Activated CD8-positive, alpha-beta memory T cell treated with anti-CD3 and anti-CD28 coated beads for 36 hours (primary cell): Measurements from ENCODE around the gene CYCS. TPM values are rescaled to one million over a fixed set of nuclear protein-coding genes. Genes with fewer than 3 reads are reported as not detected.
"Not testable (repeated sequence)": the region's sequence is repeated elsewhere in the genome, so short reads cannot be mapped to it uniquely, and the experiment has no call there.

ENCODE experiments used
- CTCF ChIA-PET: fragments of 350-600 bp; sonication (Branson Sonifier 250); formaldehyde crosslinking; loops from one replicate; lab custom pipeline; 2021; ENCODE audit warnings: antibody characterized with exemption; lab: Charles Lee
- POLR2A ChIA-PET: fragments of 350-600 bp; sonication (Branson Sonifier 250); formaldehyde crosslinking; loops from one replicate; lab custom pipeline; 2021; ENCODE audit warnings: antibody characterized with exemption; lab: Charles Lee
- total RNA-seq, 2 experiments: library from RNA; stranded (reverse); gene quantifications; one replicate each; pipeline ENCODE4 v1.2.3, GENCODE V29; 2021

CYCS gene
- total RNA-seq, 2 experiments from 2014 or later: 329 to 344 TPM

DNA sequence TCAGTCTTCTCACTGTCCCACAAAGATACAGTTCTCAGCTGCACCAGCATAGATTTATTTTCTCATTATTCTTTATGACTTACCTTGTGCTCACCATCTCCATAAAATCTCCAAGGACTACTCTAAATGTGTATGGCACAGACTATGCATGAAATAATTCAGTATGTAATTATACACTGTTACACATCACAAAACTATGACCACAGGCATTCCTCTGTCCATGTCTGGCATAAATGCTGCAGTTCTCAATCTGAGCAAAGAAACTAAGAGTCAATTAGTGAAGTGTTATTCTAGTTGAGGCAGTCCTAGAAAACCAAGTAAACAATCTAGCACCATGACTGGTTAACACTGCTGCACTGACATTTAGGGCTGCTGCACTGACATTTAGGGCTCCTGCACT lies 2.7 kb downstream of the CYCS start:
- ChIA-PET CTCF (interaction anchor here (1.0 kb wide), 1 partner anchor 10 kb away, joined by 3 read pairs; no protein-coding TSS in a partner anchor), POLR2A (no interaction called here)

- ChIA-PET CTCF (interaction anchor here (0.5 to 1.0 kb wide), 2 partner anchors 9 to 1087 kb away, joined by 3 read pairs; no protein-coding TSS in a partner anchor), POLR2A (no interaction called here)
Observed at GRCh38 chr7:25121599-25121998, 3.5 kb downstream of the CYCS start.

DNA sequence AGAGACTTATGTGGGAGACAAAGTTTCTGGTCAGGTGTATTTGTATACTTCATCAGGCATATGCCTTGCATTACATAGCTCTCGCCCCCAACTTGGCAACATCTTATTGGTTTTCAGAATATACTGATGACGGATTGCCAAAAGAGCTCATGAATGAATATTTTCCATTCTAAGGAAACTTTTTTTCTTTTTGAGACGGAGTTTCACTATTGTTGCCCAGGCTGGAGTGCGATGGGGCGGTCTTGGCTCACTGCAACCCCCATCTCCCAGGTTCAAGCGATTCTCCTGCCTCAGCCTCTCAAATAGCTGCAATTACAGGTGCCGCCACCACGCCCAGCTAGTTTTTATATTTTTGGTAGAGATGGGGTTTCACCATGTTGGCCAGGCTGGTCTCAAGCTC lies 6.0 kb downstream of the CYCS start:
- POLR2A ChIA-PET: no interaction called here
- CTCF ChIA-PET: no interaction called here

GRCh38 chr7:25118048-25118753 lies 6.9 kb downstream of the CYCS start:
- POLR2A ChIA-PET: interaction anchor here (1.3 to 1.4 kb wide), 2 partner anchors 140 to 291 kb away, joined by 3 to 4 read pairs; no protein-coding TSS in a partner anchor
- CTCF ChIA-PET: interaction anchor here (1.6 to 1.9 kb wide), 2 partner anchors 20 to 25 kb away, joined by 4 to 7 read pairs; no protein-coding TSS in a partner anchor

GRCh38 chr7:25117226-25118047 lies 7.6 kb downstream of the CYCS start:
- CTCF ChIA-PET: interaction anchor here (1.0 to 1.9 kb wide), 3 partner anchors 19 to 369 kb away, joined by 3 to 7 read pairs (median 4); no protein-coding TSS in a partner anchor
- POLR2A ChIA-PET: interaction anchor here (1.2 to 1.4 kb wide), 3 partner anchors 8 to 291 kb away, joined by 3 to 6 read pairs (median 4); partner anchors contain the start of gene CYCS

GRCh38 chr7:25116621-25117020 lies 8.4 kb downstream of the CYCS start:
- ChIA-PET POLR2A (interaction anchor here (1.2 to 1.4 kb wide), 2 partner anchors 9 to 290 kb away, joined by 4 to 6 read pairs; partner anchors contain the start of gene CYCS), CTCF (interaction anchor here (1.0 to 1.9 kb wide), 2 partner anchors 18 to 368 kb away, joined by 3 to 7 read pairs; no protein-coding TSS in a partner anchor)

DNA sequence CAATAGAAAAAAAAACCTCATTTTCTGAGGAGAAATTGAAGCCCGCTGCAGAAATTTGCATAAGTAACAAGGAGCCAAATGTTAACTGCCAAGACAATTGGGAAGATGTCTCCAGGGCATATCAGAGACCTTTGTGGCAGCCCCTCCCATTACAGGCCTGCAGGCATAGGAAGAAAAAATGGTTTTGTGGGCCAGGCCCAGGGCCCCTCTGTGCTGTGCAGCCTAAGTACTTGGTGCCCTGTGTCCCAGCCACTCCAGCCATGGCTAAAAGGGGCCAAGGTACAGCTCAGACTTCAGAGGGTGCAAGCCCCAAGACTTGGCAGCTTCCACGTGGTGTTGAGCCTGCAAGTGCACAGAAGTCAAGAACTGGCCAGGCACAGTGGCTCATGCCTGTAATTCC lies 14.5 kb downstream of the CYCS start:
- CTCF ChIA-PET: interaction anchor here (0.7 kb wide), 1 partner anchor 157 kb away, joined by 3 read pairs; no protein-coding TSS in a partner anchor
- POLR2A ChIA-PET: not testable (repeated sequence)

DNA sequence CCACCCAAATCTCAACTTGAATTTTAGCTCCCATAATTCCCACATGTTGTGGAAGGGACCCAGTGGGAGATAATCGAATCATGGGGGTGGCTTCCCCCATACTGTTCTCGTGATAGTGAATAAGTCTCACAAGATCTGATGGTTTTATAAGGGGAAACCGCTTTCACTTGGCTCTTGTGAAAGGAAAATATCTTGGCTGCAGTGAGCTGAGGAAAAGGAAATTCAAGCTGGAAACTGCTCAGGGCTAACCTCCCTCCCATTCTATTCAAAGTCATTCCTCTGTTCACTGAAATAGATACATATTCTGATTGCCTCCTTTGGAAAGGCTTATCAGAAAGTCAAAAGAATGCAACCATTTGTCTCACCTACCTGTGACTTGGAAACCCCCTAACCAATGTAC lies 15.8 kb downstream of the CYCS start:
- POLR2A ChIA-PET: no interaction called here
- CTCF ChIA-PET: interaction anchor here (1.1 kb wide), 1 partner anchor 11 kb away, joined by 3 read pairs; no protein-coding TSS in a partner anchor

GRCh38 chr7:25105911-25106310 lies 19.1 kb downstream of the CYCS start:
- ChIA-PET POLR2A (no interaction called here), CTCF (interaction anchor here (1.1 to 1.7 kb wide), 2 partner anchors 8 to 13 kb away, joined by 4 to 8 read pairs; no protein-coding TSS in a partner anchor)

DNA sequence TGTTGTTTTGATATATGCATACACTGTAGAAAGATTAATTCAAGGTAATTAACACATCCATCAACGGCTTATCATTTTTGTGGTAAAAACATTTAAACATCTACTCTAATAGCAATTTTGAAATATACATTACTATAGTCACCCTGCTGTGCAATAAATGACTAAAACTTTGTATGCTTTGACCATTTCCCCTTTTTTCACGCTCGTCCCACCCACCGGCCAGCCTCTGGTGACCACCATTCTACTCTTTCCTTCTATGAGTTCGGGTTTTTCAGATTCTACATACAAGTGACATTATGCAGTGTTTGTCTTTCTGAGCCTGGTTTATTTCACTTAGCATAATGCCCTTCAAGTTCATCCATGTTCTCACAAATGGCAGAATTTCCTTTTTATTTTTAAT lies 21.3 kb downstream of the CYCS start:
- POLR2A ChIA-PET: no interaction called here
- CTCF ChIA-PET: interaction anchor here (1.3 to 1.7 kb wide), 2 partner anchors 10 to 291 kb away, joined by 4 read pairs; no protein-coding TSS in a partner anchor

- CTCF ChIA-PET: interaction anchor here (0.9 to 1.7 kb wide), 2 partner anchors 9 to 290 kb away, joined by 4 read pairs; no protein-coding TSS in a partner anchor
- POLR2A ChIA-PET: no interaction called here
Observed at GRCh38 chr7:25101817-25102216, 23.2 kb downstream of the CYCS start.

GRCh38 chr7:25098096-25099046 lies 26.7 kb downstream of the CYCS start:
- POLR2A ChIA-PET: interaction anchor here (0.5 kb wide), 1 partner anchor 64 kb away, joined by 3 read pairs; no protein-coding TSS in a partner anchor

GRCh38 chr7:25095516-25096345 lies 29.3 kb downstream of the CYCS start:
- POLR2A ChIA-PET: interaction anchor here (0.7 kb wide), 1 partner anchor 31 kb away, joined by 5 read pairs; no protein-coding TSS in a partner anchor
- CTCF ChIA-PET: interaction anchor here (0.7 to 4.3 kb wide), 3 partner anchors 26 to 378 kb away, joined by 4 to 27 read pairs (median 4); no protein-coding TSS in a partner anchor

More at GRCh38 chr7:25098096-25099046, 26.7 kb downstream of the CYCS start:
- CTCF ChIA-PET: interaction anchor here (0.7 to 3.1 kb wide), 20 partner anchors 9 to 297 kb away, joined by 3 to 11 read pairs (median 4); no protein-coding TSS in a partner anchor

GRCh38 chr7:25093268-25093826 lies 31.7 kb downstream of the CYCS start:
- CTCF ChIA-PET: interaction anchor here (0.6 to 4.3 kb wide), 24 partner anchors 8 to 364 kb away, joined by 3 to 27 read pairs (median 4); no protein-coding TSS in a partner anchor
- POLR2A ChIA-PET: interaction anchor here (1.2 kb wide), 1 partner anchor 519 kb away, joined by 3 read pairs; no protein-coding TSS in a partner anchor

- CTCF ChIA-PET: interaction anchor here (4.3 kb wide), 1 partner anchor 280 kb away, joined by 27 read pairs; no protein-coding TSS in a partner anchor
- POLR2A ChIA-PET: no interaction called here
Observed at GRCh38 chr7:25091779-25092178, 33.3 kb downstream of the CYCS start.

- ChIA-PET POLR2A (no interaction called here), CTCF (no interaction called here)
Observed at GRCh38 chr7:25091176-25091575, 33.9 kb downstream of the CYCS start.
